Panc1 (cell line): ENCODE results near the gene KRT25. TPM values are rescaled to one million over a fixed set of nuclear protein-coding genes. Genes with fewer than 3 reads are reported as not detected.

Experiments
- ATAC-seq: fragments of 200-7000 bp; cut with Tn5 transposase; 2 replicates; pipeline ENCODE4 v1.9.1; 2020; ENCODE audit warnings: mild to moderate bottlenecking, moderate library complexity
- BruUV-seq: library from RNA; stranded (reverse); fragments of 400-500 nt; replicated peaks from 2 replicates; lab custom pipeline; 2021; lab: Mats Ljungman, UMichigan
- CTCF ChIA-PET: fragments of 300-600 bp; sonication (Branson Sonifier 250); formaldehyde crosslinking; loops from one replicate; lab custom pipeline; 2022; ENCODE audit warnings: antibody characterized with exemption; lab: Charles Lee
- POLR2A ChIA-PET: fragments of 300-600 bp; sonication (Branson Sonifier 250); formaldehyde crosslinking; loops from one replicate; lab custom pipeline; 2022; ENCODE audit warnings: antibody characterized with exemption; lab: Charles Lee
- DNase-seq: peaks from one replicate; pipeline ENCODE4 v3.0.0-alpha.2; 2010; ENCODE audit warnings: low read depth, low spot score
- H3K27ac ChIP-seq: 2 replicates; pipeline ENCODE4 v1.5.1; 2011; ENCODE audit warnings: mild to moderate bottlenecking, low read length, inconsistent platforms
- H3K27me3 ChIP-seq: fragments of 200-500 bp; sonication (Bioruptor generic); 2 replicates; pipeline ENCODE4 v1.6.0; 2014; ENCODE audit warnings: low read length, inconsistent platforms; ENCODE audit not compliant: control insufficient read depth, insufficient read depth
- H3K36me3 ChIP-seq: fragments of 200-500 bp; sonication (Bioruptor generic); 2 replicates; pipeline ENCODE4 v1.5.1; 2014; ENCODE audit warnings: inconsistent platforms, mild to moderate bottlenecking, low read length, moderate library complexity; ENCODE audit not compliant: control insufficient read depth, insufficient read depth
- H3K4me1 ChIP-seq: 2 replicates; pipeline ENCODE4 v1.5.1; 2011; ENCODE audit warnings: inconsistent platforms, mild to moderate bottlenecking, low read length, moderate library complexity; ENCODE audit not compliant: control insufficient read depth, insufficient read depth
- H3K4me3 ChIP-seq, 2 experiments: 2 replicates each; pipeline ENCODE4 v1.5.1; 2011 to 2012; ENCODE audit warnings: low read depth in 2 of 2, low read length in 2 of 2, mild to moderate bottlenecking in 2 of 2, inconsistent platforms in 1 of 2, moderate library complexity in 1 of 2
- H3K9me3 ChIP-seq: fragments of 200-500 bp; sonication (Bioruptor generic); 2 replicates; pipeline ENCODE4 v1.5.1; 2014; ENCODE audit warnings: low read depth, mild to moderate bottlenecking, inconsistent platforms, low read length, moderate library complexity; ENCODE audit not compliant: control insufficient read depth, insufficient read depth
- CTCF ChIP-seq: fragments of 450-650 bp; IDR thresholded peaks from 2 replicates; pipeline ENCODE4 v1.5.1; 2017; ENCODE audit warnings: mild to moderate bottlenecking
- POLR2AphosphoS5 ChIP-seq: IDR thresholded peaks from 2 replicates; pipeline ENCODE4 v1.6.1; 2012; ENCODE audit warnings: mild to moderate bottlenecking, low read depth, low read length, moderate library complexity
- REST ChIP-seq, 2 experiments: IDR thresholded peaks; 2 replicates each; pipeline ENCODE4 v1.6.1; 2011 to 2012; ENCODE audit warnings: low read depth in 2 of 2, control low read depth in 1 of 2, low read length in 1 of 2, mild to moderate bottlenecking in 1 of 2, moderate library complexity in 1 of 2; ENCODE audit not compliant: insufficient read depth in 1 of 2
- SIN3A ChIP-seq: IDR thresholded peaks from 2 replicates; pipeline ENCODE4 v1.6.1; 2012; ENCODE audit warnings: low read depth, mild to moderate bottlenecking, low read length, moderate library complexity, borderline replicate concordance; ENCODE audit not compliant: insufficient read depth
- TCF7L2 ChIP-seq: IDR thresholded peaks from 2 replicates; pipeline ENCODE4 v1.6.1; 2011; ENCODE audit warnings: mild to moderate bottlenecking, low read depth, low read length, inconsistent platforms
- in situ Hi-C: cut with HindIII; loops from 2 replicates; pipeline ENCODE4 v1.10.0; 2016; ENCODE audit warnings: low sequenced_read_pairs, low pct_unique_long_range_greater_than_20kb
- intact Hi-C: fragments of 100-400 bp; cut with micrococcal nuclease; formaldehyde crosslinking; loops from one replicate; pipeline ENCODE4 v1.10.0; 2022; ENCODE audit not compliant: unreplicated experiment
- total RNA-seq: library from RNA; stranded (reverse); gene quantifications from one replicate; pipeline ENCODE4 v1.2.1, GENCODE V29; 2021; ENCODE audit not compliant: unreplicated experiment

KRT25 gene
- total RNA-seq, 1 experiment from 2014 or later, result not detected

GRCh38 chr17:40779181-40779909 lies 24.2 kb upstream of the KRT25 start:
- Histone ChIP-seq H3K9me3 (no peaks in the 10 kb centered on the region), H3K4me3 (no peak overlapping the region), H3K4me1 (no peaks in the 10 kb centered on the region), H3K27me3 (peaks cover 9% of the 10 kb centered on the region), H3K27ac (no peak overlapping the region), H3K36me3 (no peaks in the 10 kb centered on the region)
- intact Hi-C loops (no loop called here), in situ Hi-C loops (no loop called here)
- no peak for TF ChIP-seq POLR2AphosphoS5
- TF ChIP-seq CTCF, result no peak
- TF ChIP-seq TCF7L2, result no peak
- no peak for TF ChIP-seq REST (IDR thresholded peaks at IDR 0.05; ENCODE audit: insufficient read depth in 1 of 2, low read depth in 2 of 2, low read length in 1 of 2)
- no peak for TF ChIP-seq SIN3A
- no TSS peak for BruUV-seq
- ATAC-seq (no peak), DNase-seq (no peak)
- CTCF ChIA-PET, result no interaction called here
- POLR2A ChIA-PET, result no interaction called here

- no peak for DNase-seq
- Histone ChIP-seq H3K27me3 (peaks cover 13% of the 10 kb centered on the region), H3K27ac (no peak overlapping the region), H3K4me3 (no peak overlapping the region), H3K36me3 (no peaks in the 10 kb centered on the region), H3K9me3 (no peaks in the 10 kb centered on the region), H3K4me1 (no peaks in the 10 kb centered on the region)
- in situ Hi-C loops, result no loop called here
- ATAC-seq, result no peak
- no TSS peak for BruUV-seq
- TF ChIP-seq REST (IDR thresholded peaks at IDR 0.05; ENCODE audit: insufficient read depth in 1 of 2, low read depth in 2 of 2, low read length in 1 of 2), result no peak
- no peak for TF ChIP-seq CTCF
- no peak for TF ChIP-seq SIN3A
- TF ChIP-seq TCF7L2, result no peak
- TF ChIP-seq POLR2AphosphoS5, result no peak
- intact Hi-C loops, result no loop called here
- POLR2A ChIA-PET, result no interaction called here
- CTCF ChIA-PET, result no interaction called here
Measured at GRCh38 chr17:40778461-40778860, 23.3 kb upstream of the KRT25 start.
